Mesendoderm (in vitro differentiated cells): Measurements from ENCODE around the gene TXNDC17.

Source experiments
- DNase-seq: peaks from one replicate; pipeline ENCODE4 v3.0.0; 2013
- H2AK5ac ChIP-seq: 2 replicates; pipeline ENCODE4 v1.6.1; 2013; ENCODE audit warnings: low read length, inconsistent platforms
- H2BK120ac ChIP-seq: 2 replicates; pipeline ENCODE4 v1.6.1; 2013; ENCODE audit warnings: low read depth, mild to moderate bottlenecking, low read length, moderate library complexity, mixed read lengths
- H2BK15ac ChIP-seq: replicated peaks from 2 replicates; pipeline ENCODE4 v1.6.1; 2013; ENCODE audit warnings: low read depth, mild to moderate bottlenecking, moderate library complexity
- H2BK5ac ChIP-seq: 2 replicates; pipeline ENCODE4 v1.6.1; 2013; ENCODE audit warnings: low read length, inconsistent platforms
- H3K18ac ChIP-seq: 2 replicates; pipeline ENCODE4 v1.6.1; 2013; ENCODE audit warnings: mild to moderate bottlenecking, low read length, mixed read lengths
- H3K23ac ChIP-seq: one replicate; pipeline ENCODE4 v1.6.1; 2013; ENCODE audit warnings: low read length
- H3K27ac ChIP-seq: 2 replicates; pipeline ENCODE4 v1.5.1; 2013; ENCODE audit warnings: low read depth, mild to moderate bottlenecking, inconsistent platforms, low read length, moderate library complexity
- H3K27me3 ChIP-seq: 2 replicates; pipeline ENCODE4 v1.6.1; 2013; ENCODE audit warnings: low read length, control low read depth, mild to moderate bottlenecking, inconsistent platforms; ENCODE audit not compliant: insufficient read depth, poor library complexity
- H3K36me3 ChIP-seq: 2 replicates; pipeline ENCODE4 v1.6.1; 2013; ENCODE audit warnings: low read length, inconsistent platforms; ENCODE audit not compliant: control insufficient read depth, insufficient read depth
- H3K4ac ChIP-seq: one replicate; pipeline ENCODE4 v1.6.1; 2013; ENCODE audit warnings: low read depth, mild to moderate bottlenecking, low read length, moderate library complexity
- H3K4me1 ChIP-seq: 2 replicates; pipeline ENCODE4 v1.6.1; 2013; ENCODE audit warnings: low read depth, low read length, inconsistent platforms; ENCODE audit not compliant: control insufficient read depth
- H3K4me2 ChIP-seq: 2 replicates; pipeline ENCODE4 v1.6.1; 2013; ENCODE audit warnings: low read length
- H3K4me3 ChIP-seq: 2 replicates; pipeline ENCODE4 v1.5.1; 2013; ENCODE audit warnings: mild to moderate bottlenecking, low read length
- H3K56ac ChIP-seq: one replicate; pipeline ENCODE4 v1.6.1; 2013; ENCODE audit warnings: low read length
- H3K79me1 ChIP-seq: 2 replicates; pipeline ENCODE4 v1.6.1; 2013; ENCODE audit warnings: low read length, inconsistent platforms
- H3K79me2 ChIP-seq: 2 replicates; pipeline ENCODE4 v1.6.1; 2013; ENCODE audit warnings: mild to moderate bottlenecking, low read length; ENCODE audit not compliant: control insufficient read depth, insufficient read depth
- H3K9ac ChIP-seq: 2 replicates; pipeline ENCODE4 v1.6.1; 2013; ENCODE audit warnings: low read length, inconsistent platforms
- H4K5ac ChIP-seq: one replicate; pipeline ENCODE4 v1.6.1; 2013; ENCODE audit warnings: low read length
- H4K8ac ChIP-seq: one replicate; pipeline ENCODE4 v1.6.1; 2013; ENCODE audit warnings: low read depth, mild to moderate bottlenecking, control low read depth, low read length, moderate library complexity
- WGBS: extraction: QIAGEN DNeasy Blood & Tissue Kit; methylation state at CpG from one replicate; pipeline ENCODE4 v1.1.7; 2013; ENCODE audit warnings: low lambda C conversion rate, missing lambda C conversion rate; ENCODE audit not compliant: insufficient coverage; ENCODE audit errors: extremely low coverage; 5-methylcytosine and 5-hydroxymethylcytosine counted together

Gene TXNDC17

DNA sequence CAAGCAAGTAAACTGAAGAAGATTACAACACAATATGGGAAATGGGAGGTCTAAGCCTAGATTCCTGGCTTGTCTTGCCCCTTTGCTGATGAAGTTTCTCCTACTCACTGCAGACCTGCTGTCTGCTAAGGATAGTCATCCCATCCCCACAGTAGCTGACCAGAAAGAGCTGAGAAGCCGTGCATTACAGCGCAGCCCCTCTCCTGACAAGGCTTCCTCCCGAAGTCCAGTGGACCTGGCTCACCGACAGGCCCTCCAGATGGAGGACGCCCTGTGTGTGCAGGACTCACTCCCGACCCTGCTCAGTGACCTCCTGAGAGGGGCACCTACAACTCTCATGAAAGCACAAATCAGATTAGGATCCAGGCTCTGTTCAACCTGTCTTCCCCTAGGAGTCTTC is 35.7 kb upstream of the TXNDC17 start:
- Histone ChIP-seq H3K18ac (no peak overlapping the region), H2BK120ac (no peak overlapping the region), H2BK5ac (no peak overlapping the region), H3K4ac (no peak overlapping the region), H3K27ac (no peak overlapping the region), H3K79me1 (no peaks in the 10 kb centered on the region), H3K27me3 (no peaks in the 10 kb centered on the region), H3K4me2 (no peak overlapping the region), H4K8ac (no peak overlapping the region), H3K56ac (no peak overlapping the region), H3K36me3 (peaks cover 20% of the 10 kb centered on the region), H4K5ac (no peak overlapping the region), H3K9ac (no peak overlapping the region), H2BK15ac (no peak overlapping the region), H3K79me2 (no peaks in the 10 kb centered on the region), H3K4me3 (no peak overlapping the region), H3K4me1 (no peaks in the 10 kb centered on the region), H3K23ac (no peak overlapping the region), H2AK5ac (no peak overlapping the region)
- DNase-seq, result no peak
- WGBS, result no CpG with 5 or more reads among the region's 6 CpGs

DNA sequence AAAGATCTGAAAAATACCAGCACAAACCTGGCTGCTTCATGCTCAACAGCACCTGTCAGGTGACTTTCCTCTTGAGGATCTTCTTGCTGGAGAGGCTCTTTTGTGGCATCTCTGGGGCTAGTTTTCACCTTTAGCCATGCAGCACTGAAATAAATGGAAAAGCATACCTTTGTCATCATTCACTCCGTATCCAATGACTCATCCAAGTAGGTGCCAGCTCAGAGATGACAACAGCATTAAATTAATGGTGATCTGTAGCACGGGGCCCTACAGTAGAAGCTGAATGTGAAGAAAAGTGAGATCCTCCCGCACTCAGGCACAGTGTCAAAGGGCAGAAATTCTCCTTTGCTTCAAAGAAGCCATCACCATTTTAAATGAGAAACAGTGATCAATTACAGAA is 32.5 kb upstream of the TXNDC17 start:
- Histone ChIP-seq H3K56ac (no peak overlapping the region), H4K5ac (no peak overlapping the region)

DNA sequence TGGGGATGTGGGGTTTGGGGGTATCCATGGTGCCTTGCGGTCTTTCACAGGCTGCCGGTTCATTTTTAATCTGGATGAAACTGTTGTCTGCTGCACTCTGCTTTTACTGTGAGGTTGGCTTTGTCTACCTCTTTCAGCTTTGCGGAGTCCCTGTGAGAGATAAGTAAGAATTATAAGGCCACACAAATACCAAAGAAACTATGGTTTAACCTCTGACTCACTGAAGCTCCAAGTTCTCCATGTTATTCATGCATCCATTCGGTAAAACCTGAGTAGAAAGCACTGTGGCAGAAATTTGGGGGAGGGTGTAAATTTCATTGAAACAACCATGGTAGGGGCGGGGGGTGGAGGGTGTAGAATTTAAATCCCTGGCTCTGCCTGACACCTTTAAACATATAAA is 30.8 kb upstream of the TXNDC17 start:
- Histone ChIP-seq H3K56ac (no peak overlapping the region), H2AK5ac (no peak overlapping the region), H3K4ac (no peak overlapping the region), H2BK5ac (no peak overlapping the region), H3K4me1 (no peaks in the 10 kb centered on the region), H2BK120ac (no peak overlapping the region), H3K4me2 (no peak overlapping the region), H3K9ac (no peak overlapping the region), H3K18ac (no peak overlapping the region), H3K79me2 (no peaks in the 10 kb centered on the region), H4K5ac (no peak overlapping the region), H3K79me1 (peaks cover 1% of the 10 kb centered on the region), H3K27me3 (no peaks in the 10 kb centered on the region), H3K23ac (no peak overlapping the region), H3K36me3 (peaks cover 18% of the 10 kb centered on the region), H3K27ac (no peak overlapping the region), H2BK15ac (no peak overlapping the region), H4K8ac (no peak overlapping the region), H3K4me3 (no peak overlapping the region)
- no peak for DNase-seq
- WGBS, result no CpG with 5 or more reads among the region's 5 CpGs

More for the DNA sequence above, 32.5 kb upstream of the TXNDC17 start:
- H3K9ac ChIP-seq, result no peak overlapping the region
- H2BK120ac ChIP-seq, result no peak overlapping the region
- no peak overlapping the region for H2BK5ac ChIP-seq
- H3K4me2 ChIP-seq, result no peak overlapping the region
- H3K23ac ChIP-seq, result no peak overlapping the region
- H3K36me3 ChIP-seq, result peaks cover 20% of the 10 kb centered on the region
- H3K79me1 ChIP-seq, result peaks cover under 1% of the 10 kb centered on the region
- H3K27me3 ChIP-seq, result no peaks in the 10 kb centered on the region
- H3K4ac ChIP-seq, result no peak overlapping the region
- no peak overlapping the region for H3K27ac ChIP-seq
- no peak overlapping the region for H3K4me3 ChIP-seq
- H4K8ac ChIP-seq, result no peak overlapping the region
- no CpG with 5 or more reads among the region's 3 CpGs for WGBS
- no peak overlapping the region for H3K18ac ChIP-seq
- no peaks in the 10 kb centered on the region for H3K79me2 ChIP-seq
- H3K4me1 ChIP-seq, result no peaks in the 10 kb centered on the region
- no peak overlapping the region for H2BK15ac ChIP-seq
- no peak for DNase-seq
- no peak overlapping the region for H2AK5ac ChIP-seq

DNA sequence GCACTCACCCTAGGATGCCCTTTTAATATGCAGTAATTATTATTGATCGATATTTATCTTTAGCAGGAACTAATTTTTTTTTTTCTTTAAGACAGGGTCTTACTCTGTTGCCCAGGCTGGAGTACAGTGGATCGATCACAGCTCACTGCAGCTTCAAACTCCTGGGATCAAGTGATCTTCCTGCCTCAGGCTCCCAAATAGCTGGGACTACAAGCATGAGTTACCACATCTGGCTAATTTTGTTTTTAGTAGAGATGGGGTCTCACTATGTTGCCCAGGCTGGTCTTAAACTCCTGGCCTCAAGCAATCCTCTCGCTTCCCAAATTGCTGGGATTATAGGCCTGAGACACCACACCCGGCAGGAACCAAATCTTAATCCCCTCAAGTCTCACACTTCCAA is 29.6 kb upstream of the TXNDC17 start:
- no peaks in the 10 kb centered on the region for H3K79me2 ChIP-seq
- H3K27ac ChIP-seq, result no peak overlapping the region
- no peaks in the 10 kb centered on the region for H3K27me3 ChIP-seq
- no peak overlapping the region for H4K5ac ChIP-seq
- H2BK120ac ChIP-seq, result no peak overlapping the region
- no peak overlapping the region for H3K18ac ChIP-seq
- H3K56ac ChIP-seq, result no peak overlapping the region
- no peak overlapping the region for H2AK5ac ChIP-seq
- no peak overlapping the region for H4K8ac ChIP-seq
- no peak overlapping the region for H3K9ac ChIP-seq
- no peak for DNase-seq
- H3K4ac ChIP-seq, result no peak overlapping the region
- no peak overlapping the region for H3K4me2 ChIP-seq
- H3K4me3 ChIP-seq, result no peak overlapping the region
- peaks cover 14% of the 10 kb centered on the region for H3K36me3 ChIP-seq
- no peaks in the 10 kb centered on the region for H3K4me1 ChIP-seq
- peaks cover 1% of the 10 kb centered on the region for H3K79me1 ChIP-seq
- no peak overlapping the region for H2BK15ac ChIP-seq
- no CpG with 5 or more reads among the region's 4 CpGs for WGBS
- H2BK5ac ChIP-seq, result no peak overlapping the region
- H3K23ac ChIP-seq, result no peak overlapping the region

DNA sequence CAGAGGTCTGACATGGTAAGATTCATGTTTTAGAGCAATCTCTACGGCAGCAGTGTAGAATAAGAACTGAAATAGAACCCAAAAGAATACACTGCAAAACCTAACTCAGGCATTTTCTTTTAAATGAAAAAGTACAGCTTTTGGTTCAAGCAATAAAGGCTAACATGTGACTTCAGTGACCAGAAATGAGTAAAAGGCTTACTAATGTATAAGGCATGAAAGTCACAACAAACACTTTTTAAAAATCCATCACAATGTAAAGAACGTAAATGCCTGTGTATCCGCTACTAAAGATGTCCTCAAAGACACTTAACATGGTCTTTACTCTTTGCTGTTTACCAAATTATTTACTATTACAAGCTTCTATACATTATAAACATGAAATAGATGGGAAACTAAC is 16.9 kb upstream of the TXNDC17 start:
- H4K8ac ChIP-seq, result no peak overlapping the region

DNA sequence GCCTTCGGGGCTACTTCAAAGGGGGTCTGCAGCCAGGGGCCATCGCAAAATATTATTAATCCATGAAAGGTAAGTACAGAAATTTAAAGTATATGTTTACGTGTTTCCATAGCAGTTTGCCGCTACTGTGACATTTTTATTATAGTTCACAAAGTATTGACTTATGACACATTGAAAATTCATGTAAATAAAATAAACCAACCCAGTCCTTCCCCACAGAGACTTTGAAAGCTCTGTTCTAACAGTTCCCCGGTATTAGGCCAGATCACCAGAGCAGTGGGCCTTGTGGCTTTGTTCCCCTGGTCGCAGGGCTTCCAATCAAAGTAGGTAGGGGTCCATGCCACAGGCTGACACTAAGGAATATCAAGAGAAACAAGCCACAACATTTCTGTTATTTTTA is 14.2 kb upstream of the TXNDC17 start:
- Histone ChIP-seq H3K79me1 (no peaks in the 10 kb centered on the region), H2AK5ac (no peak overlapping the region), H4K5ac (no peak overlapping the region), H3K56ac (no peak overlapping the region), H3K36me3 (peaks cover 1% of the 10 kb centered on the region), H2BK120ac (no peak overlapping the region), H3K18ac (no peak overlapping the region), H3K4me3 (no peak overlapping the region), H3K27me3 (no peaks in the 10 kb centered on the region), H2BK5ac (no peak overlapping the region), H4K8ac (no peak overlapping the region), H2BK15ac (no peak overlapping the region), H3K4me2 (no peak overlapping the region), H3K4ac (no peak overlapping the region), H3K27ac (no peak overlapping the region), H3K23ac (no peak overlapping the region), H3K9ac (no peak overlapping the region), H3K4me1 (no peaks in the 10 kb centered on the region), H3K79me2 (no peaks in the 10 kb centered on the region)
- no peak for DNase-seq
- WGBS, result no CpG with 5 or more reads among the region's 6 CpGs

More for the DNA sequence above, 16.9 kb upstream of the TXNDC17 start:
- no peak overlapping the region for H4K5ac ChIP-seq
- H3K27ac ChIP-seq, result no peak overlapping the region
- no peak overlapping the region for H3K9ac ChIP-seq
- no peak overlapping the region for H2AK5ac ChIP-seq
- H3K36me3 ChIP-seq, result peaks cover 1% of the 10 kb centered on the region
- H2BK15ac ChIP-seq, result no peak overlapping the region
- no peak overlapping the region for H3K23ac ChIP-seq
- no peak overlapping the region for H3K56ac ChIP-seq
- H3K79me1 ChIP-seq, result no peaks in the 10 kb centered on the region
- H3K79me2 ChIP-seq, result no peaks in the 10 kb centered on the region
- no peaks in the 10 kb centered on the region for H3K27me3 ChIP-seq
- no peak overlapping the region for H3K4ac ChIP-seq
- no peak overlapping the region for H2BK120ac ChIP-seq
- H3K4me1 ChIP-seq, result no peaks in the 10 kb centered on the region
- no peak overlapping the region for H3K18ac ChIP-seq
- no peak overlapping the region for H2BK5ac ChIP-seq
- no CpG with 5 or more reads among the region's 3 CpGs for WGBS
- DNase-seq, result no peak
- no peak overlapping the region for H3K4me2 ChIP-seq
- H3K4me3 ChIP-seq, result no peak overlapping the region
